ENCODE results near the gene LKAAEAR1. TPM values are rescaled to one million over a fixed set of nuclear protein-coding genes. Genes with fewer than 3 reads are reported as not detected.

Gene LKAAEAR1
- total and polyA plus RNA-seq, 2 experiments from 2014 or later = 1.8 TPM; not detected in 1

DNA sequence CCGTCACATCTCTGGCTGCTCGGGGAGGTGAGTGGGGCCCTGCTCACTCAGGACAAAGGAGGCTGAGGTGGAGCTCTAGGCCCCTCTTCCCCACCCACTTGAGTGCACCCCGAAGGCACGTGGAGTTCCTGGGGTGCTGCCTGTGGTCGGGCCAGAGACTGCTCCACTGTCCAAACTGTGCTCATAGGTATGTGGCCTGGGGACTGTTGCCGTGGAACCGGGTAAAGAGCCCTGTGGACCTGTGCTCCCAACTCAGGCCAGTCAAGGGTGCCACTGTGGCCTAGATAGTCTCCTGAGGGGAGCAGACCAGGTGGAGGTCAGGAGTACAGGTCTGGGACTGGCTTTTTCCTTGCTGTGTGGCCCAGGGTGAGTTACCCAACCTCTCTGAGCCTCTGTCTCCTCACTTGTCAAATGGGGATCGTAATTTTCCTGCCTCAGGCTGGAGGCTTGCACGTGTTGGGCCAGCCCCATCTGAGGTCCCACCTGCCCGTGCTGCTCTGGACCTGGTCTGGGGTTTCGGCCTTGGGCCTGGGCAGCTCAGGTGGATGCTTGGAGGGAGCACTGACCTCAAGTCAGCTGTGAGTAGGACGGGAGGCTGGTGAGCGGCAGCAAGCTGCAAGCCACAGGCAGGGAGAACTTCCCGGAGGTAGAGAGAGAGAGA is 35.6 kb upstream of the LKAAEAR1 start:
- ATAC-seq (peak; percentile 26), DNase-seq (ENCODE audit: low spot score) (no peak)
- H3K4me3 ChIP-seq = peak overlapping the region; percentile 38; the same call in 1 of the 2 replicates
- no peak for TF ChIP-seq ZNF114 (CRISPR knock-in tag; IDR thresholded peaks at IDR 0.05)
- TF ChIP-seq CREB1 (CRISPR knock-in tag; IDR thresholded peaks at IDR 0.05; ENCODE audit: low read depth) = no peak
- no peak for TF ChIP-seq ZNF331 (CRISPR knock-in tag; IDR thresholded peaks at IDR 0.05; ENCODE audit: low read depth)
- TF ChIP-seq, protein P1, sequence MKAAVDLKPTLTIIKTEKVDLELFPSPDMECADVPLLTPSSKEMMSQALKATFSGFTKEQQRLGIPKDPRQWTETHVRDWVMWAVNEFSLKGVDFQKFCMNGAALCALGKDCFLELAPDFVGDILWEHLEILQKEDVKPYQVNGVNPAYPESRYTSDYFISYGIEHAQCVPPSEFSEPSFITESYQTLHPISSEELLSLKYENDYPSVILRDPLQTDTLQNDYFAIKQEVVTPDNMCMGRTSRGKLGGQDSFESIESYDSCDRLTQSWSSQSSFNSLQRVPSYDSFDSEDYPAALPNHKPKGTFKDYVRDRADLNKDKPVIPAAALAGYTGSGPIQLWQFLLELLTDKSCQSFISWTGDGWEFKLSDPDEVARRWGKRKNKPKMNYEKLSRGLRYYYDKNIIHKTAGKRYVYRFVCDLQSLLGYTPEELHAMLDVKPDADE (IDR thresholded peaks at IDR 0.05) = no peak
- TF ChIP-seq JUNB (IDR thresholded peaks at IDR 0.05; ENCODE audit: unreplicated experiment) = no peak
- no peak for TF ChIP-seq ZNF462 (CRISPR knock-in tag; IDR thresholded peaks at IDR 0.05)
- TF ChIP-seq STAT1 (IDR thresholded peaks at IDR 0.05; ENCODE audit: unreplicated experiment) = no peak
- no peak for TF ChIP-seq EZH2 (IDR thresholded peaks at IDR 0.05; ENCODE audit: low read depth, unreplicated experiment)
- no peak for TF ChIP-seq POLR2AphosphoS5 (IDR thresholded peaks at IDR 0.05; ENCODE audit: low read depth)
- TF ChIP-seq EZH2phosphoT487 (IDR thresholded peaks at IDR 0.05; ENCODE audit: unreplicated experiment) = no peak
- TF ChIP-seq, protein P2, sequence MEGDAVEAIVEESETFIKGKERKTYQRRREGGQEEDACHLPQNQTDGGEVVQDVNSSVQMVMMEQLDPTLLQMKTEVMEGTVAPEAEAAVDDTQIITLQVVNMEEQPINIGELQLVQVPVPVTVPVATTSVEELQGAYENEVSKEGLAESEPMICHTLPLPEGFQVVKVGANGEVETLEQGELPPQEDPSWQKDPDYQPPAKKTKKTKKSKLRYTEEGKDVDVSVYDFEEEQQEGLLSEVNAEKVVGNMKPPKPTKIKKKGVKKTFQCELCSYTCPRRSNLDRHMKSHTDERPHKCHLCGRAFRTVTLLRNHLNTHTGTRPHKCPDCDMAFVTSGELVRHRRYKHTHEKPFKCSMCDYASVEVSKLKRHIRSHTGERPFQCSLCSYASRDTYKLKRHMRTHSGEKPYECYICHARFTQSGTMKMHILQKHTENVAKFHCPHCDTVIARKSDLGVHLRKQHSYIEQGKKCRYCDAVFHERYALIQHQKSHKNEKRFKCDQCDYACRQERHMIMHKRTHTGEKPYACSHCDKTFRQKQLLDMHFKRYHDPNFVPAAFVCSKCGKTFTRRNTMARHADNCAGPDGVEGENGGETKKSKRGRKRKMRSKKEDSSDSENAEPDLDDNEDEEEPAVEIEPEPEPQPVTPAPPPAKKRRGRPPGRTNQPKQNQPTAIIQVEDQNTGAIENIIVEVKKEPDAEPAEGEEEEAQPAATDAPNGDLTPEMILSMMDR (conservative IDR thresholded peaks at IDR 0.05; ENCODE audit: low read depth in 2 of 2) = no peak
- no peak for TF ChIP-seq NANOG (IDR thresholded peaks at IDR 0.05; ENCODE audit: borderline replicate concordance)
- TF ChIP-seq, protein P3, sequence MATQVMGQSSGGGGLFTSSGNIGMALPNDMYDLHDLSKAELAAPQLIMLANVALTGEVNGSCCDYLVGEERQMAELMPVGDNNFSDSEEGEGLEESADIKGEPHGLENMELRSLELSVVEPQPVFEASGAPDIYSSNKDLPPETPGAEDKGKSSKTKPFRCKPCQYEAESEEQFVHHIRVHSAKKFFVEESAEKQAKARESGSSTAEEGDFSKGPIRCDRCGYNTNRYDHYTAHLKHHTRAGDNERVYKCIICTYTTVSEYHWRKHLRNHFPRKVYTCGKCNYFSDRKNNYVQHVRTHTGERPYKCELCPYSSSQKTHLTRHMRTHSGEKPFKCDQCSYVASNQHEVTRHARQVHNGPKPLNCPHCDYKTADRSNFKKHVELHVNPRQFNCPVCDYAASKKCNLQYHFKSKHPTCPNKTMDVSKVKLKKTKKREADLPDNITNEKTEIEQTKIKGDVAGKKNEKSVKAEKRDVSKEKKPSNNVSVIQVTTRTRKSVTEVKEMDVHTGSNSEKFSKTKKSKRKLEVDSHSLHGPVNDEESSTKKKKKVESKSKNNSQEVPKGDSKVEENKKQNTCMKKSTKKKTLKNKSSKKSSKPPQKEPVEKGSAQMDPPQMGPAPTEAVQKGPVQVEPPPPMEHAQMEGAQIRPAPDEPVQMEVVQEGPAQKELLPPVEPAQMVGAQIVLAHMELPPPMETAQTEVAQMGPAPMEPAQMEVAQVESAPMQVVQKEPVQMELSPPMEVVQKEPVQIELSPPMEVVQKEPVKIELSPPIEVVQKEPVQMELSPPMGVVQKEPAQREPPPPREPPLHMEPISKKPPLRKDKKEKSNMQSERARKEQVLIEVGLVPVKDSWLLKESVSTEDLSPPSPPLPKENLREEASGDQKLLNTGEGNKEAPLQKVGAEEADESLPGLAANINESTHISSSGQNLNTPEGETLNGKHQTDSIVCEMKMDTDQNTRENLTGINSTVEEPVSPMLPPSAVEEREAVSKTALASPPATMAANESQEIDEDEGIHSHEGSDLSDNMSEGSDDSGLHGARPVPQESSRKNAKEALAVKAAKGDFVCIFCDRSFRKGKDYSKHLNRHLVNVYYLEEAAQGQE (IDR thresholded peaks at IDR 0.05; ENCODE audit: unreplicated experiment) = no peak
- Mint-ChIP-seq H3K4me3 (peak overlapping the region; percentile 53), H3K9me3 (peaks cover 7% of the 10 kb centered on the region), H3K27me3 (ENCODE audit: insufficient read depth, low read depth, poor library complexity) (peaks cover 11% of the 10 kb centered on the region), H3K4me1 (peaks cover 4% of the 10 kb centered on the region; the same call in 2 of the 3 replicates), H3K27ac (no peak overlapping the region), H3K36me3 (ENCODE audit: low read depth) (no peaks in the 10 kb centered on the region)
- H3K4me1 ChIP-seq (ENCODE audit: insufficient read depth) = no peaks in the 10 kb centered on the region; the same call in 1 of the 2 replicates
- H3K9me2 ChIP-seq (ENCODE audit: insufficient read depth) = no peaks in the 10 kb centered on the region
- H3K27ac ChIP-seq (ENCODE audit: low read depth) = no peak overlapping the region
- no peak overlapping the region for H2AFZ ChIP-seq
- no peaks in the 10 kb centered on the region for H3K79me2 ChIP-seq (replicated peaks; ENCODE audit: insufficient read depth)
- H4K20me1 ChIP-seq (replicated peaks; ENCODE audit: insufficient read depth) = no peaks in the 10 kb centered on the region
- peak overlapping the region; percentile 55 for H3K4me2 ChIP-seq
- no peaks in the 10 kb centered on the region for H3F3A ChIP-seq (replicated peaks; ENCODE audit: low read depth)
- no peaks in the 10 kb centered on the region for H3K27me3 ChIP-seq (ENCODE audit: insufficient read depth)
- no peaks in the 10 kb centered on the region for H3K36me3 ChIP-seq (ENCODE audit: insufficient read depth)
